ENCODE results near the gene TFAP2A.

TFAP2A gene

GRCh38 chr6:10401632-10402223 is 13.1 kb downstream of the TFAP2A start:
- no peak overlapping the region for H3K4me3 ChIP-seq (ENCODE audit: low read depth, low read length)

GRCh38 chr6:10401004-10401536 is 13.8 kb downstream of the TFAP2A start:
- no peak overlapping the region for H3K4me3 ChIP-seq (ENCODE audit: low read depth, low read length)

- no peak overlapping the region for H3K4me3 ChIP-seq (ENCODE audit: low read depth, low read length)
Measured at GRCh38 chr6:10400330-10400729, 14.5 kb downstream of the TFAP2A start.

GRCh38 chr6:10399451-10399850 is 15.4 kb downstream of the TFAP2A start:
- no peak overlapping the region for H3K4me3 ChIP-seq (ENCODE audit: low read depth, low read length)

- no peak overlapping the region for H3K4me3 ChIP-seq (ENCODE audit: low read depth, low read length)
Measured at GRCh38 chr6:10398446-10399218, 16.2 kb downstream of the TFAP2A start.

GRCh38 chr6:10397756-10398445 is 17.0 kb downstream of the TFAP2A start:
- no peak overlapping the region for H3K4me3 ChIP-seq (ENCODE audit: low read depth, low read length)

- no peak overlapping the region for H3K4me3 ChIP-seq (ENCODE audit: low read depth, low read length)
Measured at GRCh38 chr6:10396785-10397184, 18.1 kb downstream of the TFAP2A start.

GRCh38 chr6:10395704-10396546 is 18.9 kb downstream of the TFAP2A start:
- no peak overlapping the region for H3K4me3 ChIP-seq (ENCODE audit: low read depth, low read length)

- H3K4me3 ChIP-seq (ENCODE audit: low read depth, low read length), result no peak overlapping the region
Measured at GRCh38 chr6:10395171-10395703, 19.6 kb downstream of the TFAP2A start.

GRCh38 chr6:10393544-10394225 is 21.2 kb downstream of the TFAP2A start:
- H3K4me3 ChIP-seq (ENCODE audit: low read depth, low read length), result no peak overlapping the region

GRCh38 chr6:10391799-10392198 is 23.1 kb downstream of the TFAP2A start:
- H3K4me3 ChIP-seq (ENCODE audit: low read depth, low read length), result no peak overlapping the region

- no peak overlapping the region for H3K4me3 ChIP-seq (ENCODE audit: low read depth, low read length)
Measured at GRCh38 chr6:10391299-10391630, 23.6 kb downstream of the TFAP2A start.

GRCh38 chr6:10390495-10391298 is 24.2 kb downstream of the TFAP2A start:
- H3K4me3 ChIP-seq (ENCODE audit: low read depth, low read length), result no peak overlapping the region

- H3K4me3 ChIP-seq (ENCODE audit: low read depth, low read length), result no peak overlapping the region
Measured at GRCh38 chr6:10389739-10390494, 25.0 kb downstream of the TFAP2A start.

GRCh38 chr6:10386756-10387654 is 27.9 kb downstream of the TFAP2A start:
- H3K4me3 ChIP-seq (ENCODE audit: low read depth, low read length), result no peak overlapping the region

- no peak overlapping the region for H3K4me3 ChIP-seq (ENCODE audit: low read depth, low read length)
Measured at GRCh38 chr6:10386220-10386619, 28.7 kb downstream of the TFAP2A start.

GRCh38 chr6:10385524-10386132 is 29.2 kb downstream of the TFAP2A start:
- H3K4me3 ChIP-seq (ENCODE audit: low read depth, low read length), result no peak overlapping the region
